GM10847 (cell line): ENCODE measurements around the gene GFM2.
A peak's percentile ranks its signal among the peaks of the same experiment; 100 is the strongest.

Experiments used
- POLR2A ChIP-seq: IDR thresholded peaks from 2 replicates; pipeline ENCODE4 v1.6.1; 2011; ENCODE audit not compliant: insufficient read length; ENCODE audit errors: extremely low read depth

Gene GFM2

GRCh38 chr5:74738406-74738805, 28.5 kb downstream of the GFM2 start:
- TF ChIP-seq POLR2A: no peak

- TF ChIP-seq POLR2A: no peak
Observed at GRCh38 chr5:74736759-74737158, 30.2 kb downstream of the GFM2 start.

GRCh38 chr5:74725331-74725730, 41.6 kb downstream of the GFM2 start:
- no peak for TF ChIP-seq POLR2A

- no peak for TF ChIP-seq POLR2A
Observed at GRCh38 chr5:74722271-74722670, 44.6 kb downstream of the GFM2 start.

- no peak for TF ChIP-seq POLR2A
Observed at GRCh38 chr5:74717596-74717995, 49.3 kb downstream of the GFM2 start.

- TF ChIP-seq POLR2A: no peak
Observed at GRCh38 chr5:74693191-74693590, 73.7 kb downstream of the GFM2 start.

GRCh38 chr5:74686962-74687751, 79.8 kb downstream of the GFM2 start:
- TF ChIP-seq POLR2A: no peak

- TF ChIP-seq POLR2A: no peak
Observed at GRCh38 chr5:74685979-74686631, 80.8 kb downstream of the GFM2 start.

- TF ChIP-seq POLR2A: peak; percentile 81
Observed at GRCh38 chr5:74684900-74685851, 81.7 kb downstream of the GFM2 start, which contains the start of gene HEXB. Gene HEXB, plus strand, starts transcription at chr5:74685233. Its CDS starts 28 bp downstream, at chr5:74685261.

- no peak for TF ChIP-seq POLR2A
Observed at GRCh38 chr5:74679966-74680365, 87.0 kb downstream of the GFM2 start.

GRCh38 chr5:74673011-74673790, 93.7 kb downstream of the GFM2 start:
- no peak for TF ChIP-seq POLR2A

GRCh38 chr5:74672215-74672877, 94.6 kb downstream of the GFM2 start:
- no peak for TF ChIP-seq POLR2A
